Measurements from ENCODE around the gene SIT1. TPM values are rescaled to one million over a fixed set of nuclear protein-coding genes. Genes with fewer than 3 reads are reported as not detected.
"Not testable (repeated sequence)": the region's sequence is repeated elsewhere in the genome, so short reads cannot be mapped to it uniquely, and the experiment has no call there.

Gene SIT1
- total RNA-seq, 1 donor from 2014 or later, result 92.1 TPM

- Mint-ChIP-seq H3K27me3 (ENCODE audit: low read depth) (no peaks in the 10 kb centered on the region), H3K9me3 (no peaks in the 10 kb centered on the region), H3K36me3 (ENCODE audit: low read depth) (peaks cover 18% of the 10 kb centered on the region), H3K4me3 (ENCODE audit: low read depth) (peak overlapping the region; percentile 96), H3K27ac (peak overlapping the region; percentile 45), H3K4me1 (ENCODE audit: low read depth) (peaks cover 49% of the 10 kb centered on the region)
- no peak for DNase-seq (ENCODE audit: low spot score)
- intact Hi-C loops (cut with micrococcal nuclease), result no loop called here
Measured at GRCh38 chr9:35651956-35652828, 1.5 kb upstream of the SIT1 start.

- H3K36me3 Mint-ChIP-seq (ENCODE audit: low read depth), result peaks cover 22% of the 10 kb centered on the region
- no peaks in the 10 kb centered on the region for H3K27me3 Mint-ChIP-seq (ENCODE audit: low read depth)
- H3K27ac Mint-ChIP-seq, result peak overlapping the region; percentile 70
- peaks cover 46% of the 10 kb centered on the region for H3K4me1 Mint-ChIP-seq (ENCODE audit: low read depth)
- H3K4me3 Mint-ChIP-seq (ENCODE audit: low read depth), result peak overlapping the region; percentile 96
- no peak for DNase-seq (ENCODE audit: low spot score)
- intact Hi-C loops (cut with micrococcal nuclease), result loop anchor here (1.0 kb wide), 1 partner anchor 8 kb away; no protein-coding TSS in a partner anchor
- H3K9me3 Mint-ChIP-seq, result no peaks in the 10 kb centered on the region
Measured at GRCh38 chr9:35649431-35650340, 1.0 kb downstream of the SIT1 start.

DNA sequence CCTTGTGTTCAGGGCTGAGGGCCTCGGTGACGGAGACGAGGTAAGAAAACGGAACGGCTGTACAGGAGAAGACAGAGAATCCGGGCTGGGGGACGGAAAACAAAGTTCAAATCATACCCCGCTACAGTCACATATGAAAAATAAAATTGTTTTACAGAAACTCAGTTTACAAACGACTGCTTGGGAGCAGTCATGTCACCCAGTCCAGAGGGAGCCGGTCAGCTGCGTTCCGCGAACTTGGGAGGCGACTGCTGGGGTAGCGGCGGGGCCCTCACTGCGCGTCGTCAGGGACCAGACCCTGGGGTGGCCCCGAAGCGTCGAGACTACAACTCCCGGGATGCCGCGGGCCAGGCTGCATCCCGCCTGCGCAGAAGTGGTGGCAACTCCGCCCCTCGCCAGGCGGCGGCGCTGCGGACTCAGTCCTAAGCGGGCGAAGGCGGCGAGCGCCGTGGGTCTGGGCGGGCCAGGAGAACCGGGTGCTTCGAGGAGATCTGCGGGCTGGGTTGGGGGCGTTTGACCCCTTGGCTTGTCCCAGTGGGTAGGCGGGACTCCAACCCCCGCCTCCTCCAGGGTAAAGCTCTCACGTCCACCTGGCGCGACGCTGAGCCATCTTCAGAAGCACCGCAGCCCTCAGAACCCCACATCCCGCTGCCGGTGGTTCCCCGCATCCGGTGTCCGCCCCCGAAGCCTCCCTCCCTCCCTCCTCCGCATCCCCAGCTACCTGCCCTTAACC lies 4.0 kb downstream of the SIT1 start:
- Mint-ChIP-seq H3K4me3 (ENCODE audit: low read depth) (peak overlapping the region; percentile 96), H3K27me3 (ENCODE audit: low read depth) (no peaks in the 10 kb centered on the region), H3K9me3 (no peaks in the 10 kb centered on the region), H3K27ac (peak overlapping the region; percentile 96), H3K4me1 (ENCODE audit: low read depth) (peaks cover 45% of the 10 kb centered on the region), H3K36me3 (ENCODE audit: low read depth) (peaks cover 45% of the 10 kb centered on the region)
- peak; percentile 91 for DNase-seq (ENCODE audit: low spot score)
- intact Hi-C loops (cut with micrococcal nuclease), result loop anchor here (1.0 to 2.0 kb wide), 6 partner anchors 28 to 530 kb away; partner anchors contain the start of genes CD72 and HINT2

- H3K4me1 Mint-ChIP-seq (ENCODE audit: low read depth), result peaks cover 44% of the 10 kb centered on the region
- H3K27me3 Mint-ChIP-seq (ENCODE audit: low read depth), result no peaks in the 10 kb centered on the region
- peak overlapping the region; percentile 96 for H3K4me3 Mint-ChIP-seq (ENCODE audit: low read depth)
- DNase-seq (ENCODE audit: low spot score), result no peak
- peaks cover 2% of the 10 kb centered on the region for H3K9me3 Mint-ChIP-seq
- peaks cover 50% of the 10 kb centered on the region for H3K36me3 Mint-ChIP-seq (ENCODE audit: low read depth)
- peak overlapping the region; percentile 96 for H3K27ac Mint-ChIP-seq
- intact Hi-C loops (cut with micrococcal nuclease), result loop anchor here (1.0 to 2.0 kb wide), 6 partner anchors 27 to 529 kb away; partner anchors contain the start of genes CD72 and HINT2
Measured at GRCh38 chr9:35646153-35646532, 4.6 kb downstream of the SIT1 start.

DNA sequence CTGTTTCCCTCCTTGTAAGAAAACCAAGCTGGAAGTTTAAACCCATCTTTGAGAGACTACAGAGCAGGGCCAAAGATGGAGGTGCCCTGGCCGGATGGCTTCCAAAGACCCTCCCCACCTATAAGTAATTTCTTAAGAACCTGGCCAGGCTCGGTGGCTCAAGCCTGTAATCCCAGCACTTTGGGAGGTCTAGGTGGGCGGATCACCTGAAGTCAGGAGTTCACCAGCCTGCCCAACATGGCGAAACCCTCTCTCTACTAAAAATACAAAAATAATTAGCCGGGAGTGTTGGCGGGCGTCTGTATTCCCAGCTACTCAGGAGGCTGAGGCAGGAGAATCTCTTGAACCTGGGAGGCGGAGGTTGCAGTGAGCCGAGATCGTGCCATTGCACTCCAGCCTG lies 5.0 kb downstream of the SIT1 start:
- H3K9me3 Mint-ChIP-seq; DNase-seq (ENCODE audit: low spot score); H3K27me3 Mint-ChIP-seq (ENCODE audit: low read depth): not testable (repeated sequence)
- Mint-ChIP-seq H3K27ac (peak overlapping the region; percentile 96), H3K4me1 (ENCODE audit: low read depth) (peaks cover 41% of the 10 kb centered on the region), H3K36me3 (ENCODE audit: low read depth) (peaks cover 54% of the 10 kb centered on the region), H3K4me3 (ENCODE audit: low read depth) (peak overlapping the region; percentile 96)
- intact Hi-C loops (cut with micrococcal nuclease), result loop anchor here (1.0 to 2.0 kb wide), 6 partner anchors 27 to 529 kb away; partner anchors contain the start of genes CD72 and HINT2

DNA sequence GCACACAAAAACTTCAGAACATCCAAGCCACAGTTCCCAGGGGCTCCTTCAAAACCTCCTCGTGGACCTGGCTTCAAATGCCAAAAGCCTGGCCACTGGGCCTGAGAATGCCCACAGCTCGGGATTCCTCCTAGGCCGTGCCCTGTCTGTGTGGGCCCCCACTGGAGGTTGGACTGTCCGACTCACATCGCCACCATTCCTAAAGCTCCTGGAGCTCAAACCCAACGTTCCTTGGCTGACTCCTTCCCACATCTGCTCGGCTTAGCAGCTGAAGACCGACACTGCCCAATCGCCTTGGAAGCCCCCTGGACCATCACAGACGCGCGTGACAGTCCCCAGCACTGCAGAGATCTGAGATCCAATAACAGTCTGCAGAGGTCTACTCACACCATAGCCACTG lies 7.7 kb downstream of the SIT1 start:
- Mint-ChIP-seq H3K27me3 (ENCODE audit: low read depth) (no peaks in the 10 kb centered on the region), H3K36me3 (ENCODE audit: low read depth) (peaks cover 54% of the 10 kb centered on the region), H3K4me1 (ENCODE audit: low read depth) (peaks cover 45% of the 10 kb centered on the region), H3K27ac (no peak overlapping the region), H3K4me3 (ENCODE audit: low read depth) (no peak overlapping the region), H3K9me3 (peaks cover 12% of the 10 kb centered on the region)
- intact Hi-C loops (cut with micrococcal nuclease), result no loop called here
- DNase-seq (ENCODE audit: low spot score), result no peak

GRCh38 chr9:35641478-35641877 lies 9.3 kb downstream of the SIT1 start:
- H3K9me3 Mint-ChIP-seq, result peaks cover 12% of the 10 kb centered on the region
- intact Hi-C loops (cut with micrococcal nuclease); H3K27ac Mint-ChIP-seq; H3K4me3 Mint-ChIP-seq (ENCODE audit: low read depth); DNase-seq (ENCODE audit: low spot score); H3K27me3 Mint-ChIP-seq (ENCODE audit: low read depth): not testable (repeated sequence)
- peaks cover 51% of the 10 kb centered on the region for H3K36me3 Mint-ChIP-seq (ENCODE audit: low read depth)
- H3K4me1 Mint-ChIP-seq (ENCODE audit: low read depth), result peaks cover 49% of the 10 kb centered on the region

DNA sequence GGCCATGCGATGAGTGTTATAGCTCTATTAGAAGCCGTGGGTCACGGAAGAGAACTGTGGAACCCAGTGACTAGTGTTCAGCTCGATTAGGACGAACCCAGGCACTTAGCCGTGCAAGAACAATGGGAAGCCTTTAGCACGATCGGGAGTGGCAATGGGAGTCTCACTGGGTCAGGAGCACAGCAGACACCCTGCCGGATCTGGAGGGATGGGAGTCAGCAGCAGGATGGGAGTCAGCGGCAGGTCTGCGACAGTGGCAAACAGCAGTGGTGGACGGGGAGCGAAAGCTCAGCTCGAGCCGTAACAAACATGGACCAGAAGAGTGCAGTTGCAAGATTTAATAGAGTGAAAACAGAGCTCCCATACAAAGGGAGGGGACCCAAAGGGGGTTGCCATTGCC lies 10.3 kb downstream of the SIT1 start:
- H3K27me3 Mint-ChIP-seq (ENCODE audit: low read depth); DNase-seq (ENCODE audit: low spot score); H3K4me3 Mint-ChIP-seq (ENCODE audit: low read depth); intact Hi-C loops (cut with micrococcal nuclease): not testable (repeated sequence)
- H3K36me3 Mint-ChIP-seq (ENCODE audit: low read depth), result peaks cover 48% of the 10 kb centered on the region
- peak overlapping the region; percentile 78 for H3K27ac Mint-ChIP-seq
- peaks cover 54% of the 10 kb centered on the region for H3K4me1 Mint-ChIP-seq (ENCODE audit: low read depth)
- peaks cover 12% of the 10 kb centered on the region for H3K9me3 Mint-ChIP-seq

- Mint-ChIP-seq H3K27ac (peak overlapping the region; percentile 96), H3K4me1 (ENCODE audit: low read depth) (peaks cover 58% of the 10 kb centered on the region), H3K4me3 (ENCODE audit: low read depth) (peak overlapping the region; percentile 51), H3K36me3 (ENCODE audit: low read depth) (peaks cover 46% of the 10 kb centered on the region), H3K9me3 (peaks cover 12% of the 10 kb centered on the region), H3K27me3 (ENCODE audit: low read depth) (no peaks in the 10 kb centered on the region)
- intact Hi-C loops (cut with micrococcal nuclease), result loop anchor here (5.0 kb wide), 1 partner anchor 1262 kb away; the partner anchor contains the start of gene MYORG
- DNase-seq (ENCODE audit: low spot score), result no peak
Measured at GRCh38 chr9:35639631-35640030, 11.1 kb downstream of the SIT1 start.

DNA sequence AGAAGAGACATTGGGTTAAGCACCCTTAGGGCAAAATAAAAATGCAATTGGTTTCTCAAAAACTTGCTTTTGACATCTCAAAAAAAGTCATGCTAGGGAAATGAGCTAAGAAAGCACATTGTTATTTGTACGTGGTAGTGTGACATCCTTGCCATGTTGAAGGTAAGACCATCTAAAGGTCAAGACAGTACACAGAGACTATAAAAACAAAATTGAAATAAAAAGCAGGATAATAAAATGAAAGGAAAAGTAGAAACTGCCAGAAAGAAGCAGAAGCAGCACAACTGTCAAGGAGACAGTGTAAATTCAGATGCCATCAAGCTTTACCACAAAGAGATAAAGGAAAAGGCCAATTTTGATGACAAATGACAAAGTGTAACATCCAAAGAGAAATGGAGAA lies 11.5 kb downstream of the SIT1 start:
- peaks cover 55% of the 10 kb centered on the region for H3K4me1 Mint-ChIP-seq (ENCODE audit: low read depth)
- H3K27ac Mint-ChIP-seq, result peak overlapping the region; percentile 96

DNA sequence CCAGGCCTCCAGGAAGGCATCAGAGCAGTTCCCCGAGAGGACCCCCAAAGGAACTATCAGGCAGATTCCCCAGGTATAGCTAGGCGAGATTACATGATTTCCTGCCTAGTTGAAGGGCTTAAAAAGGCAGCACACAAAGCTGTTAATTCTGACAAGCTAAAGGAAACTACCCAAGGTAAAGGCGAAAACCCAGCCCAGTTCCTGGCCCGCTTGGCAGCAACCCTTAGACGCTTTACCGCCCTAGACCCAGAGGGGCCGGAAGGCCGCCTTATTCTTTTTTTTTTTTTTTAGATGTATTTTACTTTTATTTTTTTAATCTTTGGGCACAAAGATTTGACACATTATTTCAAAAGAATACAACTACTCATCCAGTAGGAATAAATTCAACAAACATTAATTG lies 12.0 kb downstream of the SIT1 start:
- Mint-ChIP-seq H3K27ac (peak overlapping the region; percentile 18), H3K4me1 (ENCODE audit: low read depth) (peaks cover 54% of the 10 kb centered on the region), H3K36me3 (ENCODE audit: low read depth) (peaks cover 41% of the 10 kb centered on the region), H3K9me3 (peaks cover 12% of the 10 kb centered on the region)
- intact Hi-C loops (cut with micrococcal nuclease), result loop anchor here (5.0 kb wide), 1 partner anchor 1261 kb away; the partner anchor contains the start of gene MYORG
- not testable (repeated sequence) for H3K27me3 Mint-ChIP-seq (ENCODE audit: low read depth); DNase-seq (ENCODE audit: low spot score); H3K4me3 Mint-ChIP-seq (ENCODE audit: low read depth)

More for the DNA sequence above, 11.5 kb downstream of the SIT1 start:
- H3K4me3 Mint-ChIP-seq (ENCODE audit: low read depth), result peak overlapping the region; percentile 51
- intact Hi-C loops (cut with micrococcal nuclease), result loop anchor here (5.0 kb wide), 1 partner anchor 1262 kb away; the partner anchor contains the start of gene MYORG
- DNase-seq (ENCODE audit: low spot score); H3K27me3 Mint-ChIP-seq (ENCODE audit: low read depth): not testable (repeated sequence)
- H3K9me3 Mint-ChIP-seq, result peaks cover 12% of the 10 kb centered on the region
- H3K36me3 Mint-ChIP-seq (ENCODE audit: low read depth), result peaks cover 42% of the 10 kb centered on the region

Data from activated T-helper 2 cell treated with anti-CD3 and anti-CD28 coated beads, Interferon-gamma antibody, Interleukin-2, Interleukin-4, amounts not matched to agents 10 μg/mL and 5 μg/mL and 100 μg/mL, durations not matched to agents 14 hours and 24 hours and 36 hours (primary cell).